ENCODE results near the gene S100A2. TPM values are rescaled to one million over a fixed set of nuclear protein-coding genes. Genes with fewer than 3 reads are reported as not detected.

Gene S100A2
- total RNA-seq, 1 experiment from 2014 or later: 4.5 TPM

GRCh38 chr1:153573351-153573750 is 7.7 kb upstream of the S100A2 start:
- intact Hi-C loops (cut with micrococcal nuclease; ENCODE audit: unreplicated experiment): no loop called here
- Histone ChIP-seq H3K27ac (ENCODE audit: low read depth, low read length, poor library complexity, severe bottlenecking) (no peak overlapping the region), H3K4me3 (ENCODE audit: low read depth, low read length, poor library complexity, severe bottlenecking) (no peak overlapping the region), H3K36me3 (ENCODE audit: insufficient read depth, low read length, poor library complexity, severe bottlenecking) (no peaks in the 10 kb centered on the region), H3K27me3 (replicated peaks; ENCODE audit: insufficient read depth, low read depth, low read length, poor library complexity) (no peaks in the 10 kb centered on the region), H3K9me3 (ENCODE audit: low read depth, low read length, poor library complexity, severe bottlenecking) (no peaks in the 10 kb centered on the region), H3K4me1 (ENCODE audit: insufficient read depth, low read length, poor library complexity, severe bottlenecking) (peaks cover 1% of the 10 kb centered on the region)
- CTCF ChIA-PET: interaction anchor here (1.0 kb wide), 1 partner anchor 44 kb away, joined by 3 read pairs; no protein-coding TSS in a partner anchor
- no peak for TF ChIP-seq CTCF (conservative IDR thresholded peaks at IDR 0.05; ENCODE audit: low read depth, low read length)
- DNase-seq (ENCODE audit: low spot score): no peak
- no TSS peak for BruUV-seq (replicated peaks)
- POLR2A ChIA-PET (ENCODE audit: low non-redundant PET): no interaction called here

GRCh38 chr1:153572569-153573015 is 6.9 kb upstream of the S100A2 start:
- H3K36me3 ChIP-seq (ENCODE audit: insufficient read depth, low read length, poor library complexity, severe bottlenecking): no peaks in the 10 kb centered on the region
- H3K4me1 ChIP-seq (ENCODE audit: insufficient read depth, low read length, poor library complexity, severe bottlenecking): peaks cover 9% of the 10 kb centered on the region
- TF ChIP-seq EZH2 (IDR thresholded peaks at IDR 0.05; ENCODE audit: borderline replicate concordance, low read depth, low read length, poor library complexity, severe bottlenecking) (no peak), CTCF (conservative IDR thresholded peaks at IDR 0.05; ENCODE audit: low read depth, low read length) (peak; percentile 62)
- no peaks in the 10 kb centered on the region for H3K27me3 ChIP-seq (replicated peaks; ENCODE audit: insufficient read depth, low read depth, low read length, poor library complexity)
- H3K4me3 ChIP-seq (ENCODE audit: low read depth, low read length, poor library complexity, severe bottlenecking): no peak overlapping the region
- H3K27ac ChIP-seq (ENCODE audit: low read depth, low read length, poor library complexity, severe bottlenecking): no peak overlapping the region
- ChIA-PET CTCF (interaction anchor here (0.9 to 1.0 kb wide), 2 partner anchors 45 to 151 kb away, joined by 3 read pairs; no protein-coding TSS in a partner anchor), POLR2A (ENCODE audit: low non-redundant PET) (no interaction called here)
- DNase-seq (ENCODE audit: low spot score): peak; percentile 56
- no peaks in the 10 kb centered on the region for H3K9me3 ChIP-seq (ENCODE audit: low read depth, low read length, poor library complexity, severe bottlenecking)
- no TSS peak for BruUV-seq (replicated peaks)
- intact Hi-C loops (cut with micrococcal nuclease; ENCODE audit: unreplicated experiment): no loop called here

GRCh38 chr1:153571706-153572105 is 6.1 kb upstream of the S100A2 start:
- Histone ChIP-seq H3K9me3 (ENCODE audit: low read depth, low read length, poor library complexity, severe bottlenecking) (no peaks in the 10 kb centered on the region), H3K4me3 (ENCODE audit: low read depth, low read length, poor library complexity, severe bottlenecking) (no peak overlapping the region), H3K27me3 (replicated peaks; ENCODE audit: insufficient read depth, low read depth, low read length, poor library complexity) (no peaks in the 10 kb centered on the region), H3K36me3 (ENCODE audit: insufficient read depth, low read length, poor library complexity, severe bottlenecking) (no peaks in the 10 kb centered on the region), H3K27ac (ENCODE audit: low read depth, low read length, poor library complexity, severe bottlenecking) (no peak overlapping the region), H3K4me1 (ENCODE audit: insufficient read depth, low read length, poor library complexity, severe bottlenecking) (peaks cover 13% of the 10 kb centered on the region)
- POLR2A ChIA-PET (ENCODE audit: low non-redundant PET): no interaction called here
- CTCF ChIA-PET: interaction anchor here (0.9 to 1.5 kb wide), 2 partner anchors 46 to 151 kb away, joined by 3 read pairs; no protein-coding TSS in a partner anchor
- no peak for TF ChIP-seq CTCF (conservative IDR thresholded peaks at IDR 0.05; ENCODE audit: low read depth, low read length)
- no peak for TF ChIP-seq EZH2 (IDR thresholded peaks at IDR 0.05; ENCODE audit: borderline replicate concordance, low read depth, low read length, poor library complexity, severe bottlenecking)
- intact Hi-C loops (cut with micrococcal nuclease; ENCODE audit: unreplicated experiment): no loop called here
- no peak for DNase-seq (ENCODE audit: low spot score)
- no TSS peak for BruUV-seq (replicated peaks)

Measured in A673 (cell line).